Coronary artery (tissue), 2 donors: ENCODE data around the gene RBM33.

ENCODE experiments used
- DNase-seq: peaks from one replicate; pipeline ENCODE4 v3.0.0-alpha.2; 2017; ENCODE audit warnings: low spot score
- H3K27ac ChIP-seq, 2 donors: fragments of 200-600 bp; sonication (generic); one replicate each; pipeline ENCODE4 v1.5.1; 2016 to 2019
- H3K4me3 ChIP-seq: fragments of 200-600 bp; sonication (generic); 2 replicates; pipeline ENCODE4 v1.5.1; 2016; ENCODE audit warnings: mild to moderate bottlenecking, moderate library complexity
- CTCF ChIP-seq: fragments of 200-600 bp; sonication (generic); IDR thresholded peaks from one replicate; pipeline ENCODE4 v1.5.1; 2019; ENCODE audit warnings: antibody characterized with exemption

The RBM33 gene

GRCh38 chr7:155759740-155760430 lies 115.4 kb downstream of the RBM33 start:
- TF ChIP-seq CTCF: no peak
- no peak for DNase-seq
- no peak overlapping the region for H3K4me3 ChIP-seq
- no peak overlapping the region for H3K27ac ChIP-seq

- H3K27ac ChIP-seq: no peak overlapping the region
- no peak for TF ChIP-seq CTCF
- DNase-seq: no peak
- H3K4me3 ChIP-seq: no peak overlapping the region
Measured at GRCh38 chr7:155761162-155761561, 116.7 kb downstream of the RBM33 start.

GRCh38 chr7:155762036-155762435 lies 117.6 kb downstream of the RBM33 start:
- H3K27ac ChIP-seq: no peak overlapping the region
- no peak for TF ChIP-seq CTCF
- H3K4me3 ChIP-seq: no peak overlapping the region
- no peak for DNase-seq

- no peak overlapping the region for H3K4me3 ChIP-seq
- no peak for TF ChIP-seq CTCF
- DNase-seq: no peak
- no peak overlapping the region for H3K27ac ChIP-seq
Measured at GRCh38 chr7:155762655-155763054, 118.2 kb downstream of the RBM33 start.

- DNase-seq: no peak
Measured at GRCh38 chr7:155763122-155763521, 118.7 kb downstream of the RBM33 start.

GRCh38 chr7:155763691-155764437 lies 119.4 kb downstream of the RBM33 start:
- no peak overlapping the region for H3K4me3 ChIP-seq
- no peak for DNase-seq
- TF ChIP-seq CTCF: no peak
- peak overlapping the region in 1 of 2 donors; percentile 13 for H3K27ac ChIP-seq

More at GRCh38 chr7:155763122-155763521, 118.7 kb downstream of the RBM33 start:
- Histone ChIP-seq H3K27ac (no peak overlapping the region), H3K4me3 (no peak overlapping the region)
- TF ChIP-seq CTCF: no peak

- H3K27ac ChIP-seq: no peak overlapping the region
- H3K4me3 ChIP-seq: no peak overlapping the region
- DNase-seq: no peak
- TF ChIP-seq CTCF: no peak
Measured at GRCh38 chr7:155764438-155764793, 120.0 kb downstream of the RBM33 start.
